ENCODE results near the gene LDHD.

Gene LDHD

GRCh38 chr16:75111514-75111940 is 5.1 kb downstream of the LDHD start:
- no peak for TF ChIP-seq CTCF (IDR thresholded peaks at IDR 0.05; ENCODE audit: low read length, missing control alignments)
- no peak for DNase-seq (ENCODE audit: low read depth)
- H3K4me3 ChIP-seq (replicated peaks; ENCODE audit: low read depth, low read length) = no peak overlapping the region

- TF ChIP-seq CTCF (IDR thresholded peaks at IDR 0.05; ENCODE audit: low read length, missing control alignments) = peak; percentile 86
- DNase-seq (ENCODE audit: low read depth) = peak; percentile 91
These were observed 5.7 kb downstream of the LDHD start for GRCh38 chr16:75110637-75111513.

GRCh38 chr16:75109732-75110243 is 6.8 kb downstream of the LDHD start:
- no peak for TF ChIP-seq CTCF (IDR thresholded peaks at IDR 0.05; ENCODE audit: low read length, missing control alignments)
- no peak overlapping the region for H3K4me3 ChIP-seq (replicated peaks; ENCODE audit: low read depth, low read length)
- DNase-seq (ENCODE audit: low read depth) = no peak

More at GRCh38 chr16:75110637-75111513, 5.7 kb downstream of the LDHD start:
- H3K4me3 ChIP-seq (replicated peaks; ENCODE audit: low read depth, low read length) = peak overlapping the region; percentile 24

GRCh38 chr16:75108792-75109731 is 7.5 kb downstream of the LDHD start:
- no peak for TF ChIP-seq CTCF (IDR thresholded peaks at IDR 0.05; ENCODE audit: low read length, missing control alignments)
- no peak overlapping the region for H3K4me3 ChIP-seq (replicated peaks; ENCODE audit: low read depth, low read length)
- DNase-seq (ENCODE audit: low read depth) = peak; percentile 91

GRCh38 chr16:75107505-75107904 is 9.1 kb downstream of the LDHD start:
- DNase-seq (ENCODE audit: low read depth) = no peak
- TF ChIP-seq CTCF (IDR thresholded peaks at IDR 0.05; ENCODE audit: low read length, missing control alignments) = no peak
- H3K4me3 ChIP-seq (replicated peaks; ENCODE audit: low read depth, low read length) = no peak overlapping the region

GRCh38 chr16:75106351-75107274 is 10.0 kb downstream of the LDHD start:
- no peak overlapping the region for H3K4me3 ChIP-seq (replicated peaks; ENCODE audit: low read depth, low read length)
- TF ChIP-seq CTCF (IDR thresholded peaks at IDR 0.05; ENCODE audit: low read length, missing control alignments) = no peak
- DNase-seq (ENCODE audit: low read depth) = no peak
